HG03066 (cell line): ENCODE results near the gene ARID4B.
"Not testable (repeated sequence)": the region's sequence is repeated elsewhere in the genome, so short reads cannot be mapped to it uniquely, and the experiment has no call there.

Experiments
- ATAC-seq: cut with Tn5 transposase; IDR thresholded peaks from one replicate; pipeline ENCODE4 v1.9.1; 2021; ENCODE audit warnings: low read depth; ENCODE audit not compliant: unreplicated experiment

ARID4B gene, protein sequence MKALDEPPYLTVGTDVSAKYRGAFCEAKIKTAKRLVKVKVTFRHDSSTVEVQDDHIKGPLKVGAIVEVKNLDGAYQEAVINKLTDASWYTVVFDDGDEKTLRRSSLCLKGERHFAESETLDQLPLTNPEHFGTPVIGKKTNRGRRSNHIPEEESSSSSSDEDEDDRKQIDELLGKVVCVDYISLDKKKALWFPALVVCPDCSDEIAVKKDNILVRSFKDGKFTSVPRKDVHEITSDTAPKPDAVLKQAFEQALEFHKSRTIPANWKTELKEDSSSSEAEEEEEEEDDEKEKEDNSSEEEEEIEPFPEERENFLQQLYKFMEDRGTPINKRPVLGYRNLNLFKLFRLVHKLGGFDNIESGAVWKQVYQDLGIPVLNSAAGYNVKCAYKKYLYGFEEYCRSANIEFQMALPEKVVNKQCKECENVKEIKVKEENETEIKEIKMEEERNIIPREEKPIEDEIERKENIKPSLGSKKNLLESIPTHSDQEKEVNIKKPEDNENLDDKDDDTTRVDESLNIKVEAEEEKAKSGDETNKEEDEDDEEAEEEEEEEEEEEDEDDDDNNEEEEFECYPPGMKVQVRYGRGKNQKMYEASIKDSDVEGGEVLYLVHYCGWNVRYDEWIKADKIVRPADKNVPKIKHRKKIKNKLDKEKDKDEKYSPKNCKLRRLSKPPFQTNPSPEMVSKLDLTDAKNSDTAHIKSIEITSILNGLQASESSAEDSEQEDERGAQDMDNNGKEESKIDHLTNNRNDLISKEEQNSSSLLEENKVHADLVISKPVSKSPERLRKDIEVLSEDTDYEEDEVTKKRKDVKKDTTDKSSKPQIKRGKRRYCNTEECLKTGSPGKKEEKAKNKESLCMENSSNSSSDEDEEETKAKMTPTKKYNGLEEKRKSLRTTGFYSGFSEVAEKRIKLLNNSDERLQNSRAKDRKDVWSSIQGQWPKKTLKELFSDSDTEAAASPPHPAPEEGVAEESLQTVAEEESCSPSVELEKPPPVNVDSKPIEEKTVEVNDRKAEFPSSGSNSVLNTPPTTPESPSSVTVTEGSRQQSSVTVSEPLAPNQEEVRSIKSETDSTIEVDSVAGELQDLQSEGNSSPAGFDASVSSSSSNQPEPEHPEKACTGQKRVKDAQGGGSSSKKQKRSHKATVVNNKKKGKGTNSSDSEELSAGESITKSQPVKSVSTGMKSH (N-terminal part only)

DNA sequence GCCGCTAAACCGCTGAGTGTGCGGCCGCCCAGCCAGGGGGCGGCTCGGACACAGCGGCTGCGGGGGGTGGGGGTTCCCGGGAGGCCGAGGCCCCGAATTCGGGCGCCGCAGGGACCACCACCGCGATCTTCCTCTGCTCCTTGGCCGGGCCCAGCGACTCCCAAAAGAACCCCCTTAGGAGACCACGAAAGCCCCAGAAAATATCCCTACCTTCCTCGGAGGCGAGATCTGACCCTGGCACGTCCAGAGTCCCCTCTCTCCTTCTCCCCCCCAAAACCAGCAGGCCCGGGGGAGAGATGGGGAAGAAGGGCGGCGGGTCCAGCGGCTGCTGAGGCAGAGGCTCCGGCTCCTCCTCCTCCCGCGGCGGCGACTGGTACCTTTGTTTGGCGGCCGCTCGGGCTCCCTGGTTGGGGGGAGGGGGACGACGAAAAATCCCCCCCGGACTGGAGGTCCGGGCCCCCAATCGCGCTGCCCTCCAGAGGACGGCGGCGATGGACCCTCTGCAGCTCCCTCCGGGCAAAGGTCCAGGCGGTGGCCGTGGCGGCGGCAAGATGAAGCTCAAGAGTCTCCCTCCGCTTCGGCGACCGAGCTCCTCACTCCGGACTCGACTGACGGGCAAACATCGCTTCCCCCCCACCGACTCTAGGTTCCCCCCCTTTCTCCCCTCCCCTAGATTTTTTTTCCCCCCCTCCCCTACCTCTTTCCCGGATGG, at the start of gene ARID4B:
ARID4B (minus strand) TSS at position 621 of the 712 bp plus-strand sequence. CDS start 1,260 bp downstream, outside the sequence.
- peak; percentile 7 for ATAC-seq

GRCh38 chr1:235375919-235376605, 48.1 kb upstream of the ARID4B start:
- no peak for ATAC-seq

DNA sequence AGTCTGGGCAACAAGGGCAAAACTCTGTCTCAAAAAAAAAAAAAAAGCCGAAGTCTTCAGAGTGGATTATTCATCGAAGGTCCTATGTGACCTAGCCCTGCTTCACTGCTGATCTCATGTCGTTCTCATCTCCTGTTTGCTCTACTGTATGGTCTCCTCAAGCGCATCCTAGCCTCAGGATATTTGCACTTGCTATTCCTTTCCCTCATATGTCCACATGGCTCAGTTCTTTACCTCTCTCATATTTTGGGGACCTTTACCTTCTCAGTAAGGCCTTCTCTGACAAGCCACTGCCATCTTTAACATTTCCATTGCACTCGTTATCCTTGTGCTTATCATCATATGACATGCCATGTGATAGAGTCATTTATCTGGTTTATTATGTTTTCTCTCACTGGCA, 41.8 kb upstream of the ARID4B start:
- ATAC-seq = no peak

- no peak for ATAC-seq
Observed at GRCh38 chr1:235368428-235368827, 40.4 kb upstream of the ARID4B start.

DNA sequence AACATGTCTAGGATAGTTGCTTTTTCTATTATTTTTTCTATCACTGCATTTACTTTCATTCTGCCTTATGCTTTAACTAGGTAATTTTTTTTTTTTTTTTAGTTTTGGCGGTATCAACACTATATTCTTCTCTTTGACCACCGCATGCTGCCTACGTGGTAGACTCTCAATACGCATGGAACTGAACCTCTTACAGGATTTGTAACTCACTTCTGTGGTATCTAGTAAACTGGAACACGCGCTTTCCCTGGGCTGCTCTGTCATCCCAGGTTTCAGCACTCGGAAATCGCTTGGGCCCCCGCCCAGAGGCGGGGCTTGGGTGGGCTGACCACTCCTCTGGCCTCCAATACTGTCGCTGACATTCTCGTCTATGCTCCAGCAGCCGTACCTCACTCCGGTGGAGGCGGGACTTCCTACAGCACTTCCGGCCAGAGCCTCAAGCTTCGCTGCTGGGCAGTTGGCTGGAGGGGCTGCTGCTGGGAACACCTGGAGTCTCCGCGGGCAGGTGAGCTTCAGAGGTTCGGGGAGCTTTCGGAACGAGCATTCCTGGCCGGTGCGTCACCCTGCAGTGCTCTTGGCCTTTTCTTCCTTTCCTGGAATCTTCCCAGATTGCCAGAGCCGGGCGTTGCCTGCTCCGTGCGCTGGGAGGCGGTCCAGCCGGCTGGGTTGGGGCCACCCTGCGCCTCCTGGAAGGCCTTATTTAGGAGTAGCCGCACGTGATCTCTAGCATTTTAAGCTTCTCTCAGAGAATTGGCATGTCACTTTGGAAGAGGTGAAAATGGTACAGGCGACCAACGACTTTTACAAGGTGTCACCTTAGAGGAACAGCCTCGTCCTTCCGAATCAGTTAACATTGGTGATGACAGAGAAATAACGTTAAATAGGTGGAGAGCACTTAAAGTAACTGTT, 39.3 kb upstream of the ARID4B start, which contains the start of gene TBCE:
TBCE (plus strand) TSS at position 428 of the 909 bp plus-strand sequence. CDS start 12,623 bp downstream, outside the sequence.
- ATAC-seq = peak; percentile 100

GRCh38 chr1:235366286-235366685, 38.3 kb upstream of the ARID4B start:
- no peak for ATAC-seq

GRCh38 chr1:235364189-235364588, 36.2 kb upstream of the ARID4B start:
- not testable (repeated sequence) for ATAC-seq

GRCh38 chr1:235358899-235359298, 30.9 kb upstream of the ARID4B start:
- no peak for ATAC-seq

GRCh38 chr1:235357485-235358373, 29.8 kb upstream of the ARID4B start:
- no peak for ATAC-seq

GRCh38 chr1:235351898-235352297, 23.9 kb upstream of the ARID4B start:
- no peak for ATAC-seq

- ATAC-seq = no peak
Observed at GRCh38 chr1:235351441-235351840, 23.5 kb upstream of the ARID4B start.

- ATAC-seq = no peak
Observed at GRCh38 chr1:235343726-235344125, 15.7 kb upstream of the ARID4B start.

GRCh38 chr1:235342471-235342870, 14.5 kb upstream of the ARID4B start:
- ATAC-seq = no peak

DNA sequence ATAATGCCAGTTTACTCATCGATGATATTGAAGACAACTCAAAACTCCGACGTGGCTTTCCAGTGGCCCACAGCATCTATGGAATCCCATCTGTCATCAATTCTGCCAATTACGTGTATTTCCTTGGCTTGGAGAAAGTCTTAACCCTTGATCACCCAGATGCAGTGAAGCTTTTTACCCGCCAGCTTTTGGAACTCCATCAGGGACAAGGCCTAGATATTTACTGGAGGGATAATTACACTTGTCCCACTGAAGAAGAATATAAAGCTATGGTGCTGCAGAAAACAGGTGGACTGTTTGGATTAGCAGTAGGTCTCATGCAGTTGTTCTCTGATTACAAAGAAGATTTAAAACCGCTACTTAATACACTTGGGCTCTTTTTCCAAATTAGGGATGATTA, 14.1 kb upstream of the ARID4B start:
- ATAC-seq = no peak

DNA sequence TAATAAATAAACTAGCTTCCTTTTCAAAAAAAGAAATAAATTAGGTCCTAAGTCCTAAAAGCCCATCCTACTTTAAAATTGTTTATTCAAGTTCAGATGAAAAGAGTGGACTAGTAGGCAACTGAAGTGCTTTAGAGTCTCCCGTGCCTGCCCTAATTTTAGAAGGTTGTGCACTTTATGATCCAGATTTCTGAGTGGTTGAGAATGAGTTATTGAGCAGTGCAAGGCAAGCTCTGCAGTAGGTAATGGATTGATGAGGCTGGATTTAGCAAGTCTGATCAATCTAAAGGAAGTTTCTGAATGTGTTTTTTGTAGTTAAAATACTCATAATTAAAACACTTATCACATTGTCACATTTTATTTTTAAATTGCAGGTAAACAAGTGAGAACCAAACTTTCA, 13.4 kb upstream of the ARID4B start:
- ATAC-seq = no peak

DNA sequence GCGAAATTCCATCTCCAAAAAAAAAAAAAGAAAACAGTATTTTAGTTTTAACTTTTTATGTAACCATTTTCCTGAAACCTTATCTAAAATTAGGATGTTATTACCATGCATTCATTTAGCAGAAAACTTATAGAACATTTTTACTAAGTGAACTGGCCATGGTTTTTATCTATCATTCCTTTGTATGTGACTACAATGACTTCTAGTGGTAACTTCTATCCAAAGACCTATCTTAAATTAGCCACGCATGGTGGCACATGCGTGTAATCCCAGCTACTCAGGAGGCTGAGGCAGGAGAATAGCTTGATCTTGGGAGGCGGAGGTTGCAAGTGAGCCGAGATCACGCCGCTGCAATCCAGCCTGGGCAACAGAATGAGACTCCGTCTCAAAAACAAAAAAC, 11.8 kb upstream of the ARID4B start:
- no peak for ATAC-seq

GRCh38 chr1:235336903-235337302, 8.9 kb upstream of the ARID4B start:
- ATAC-seq = no peak

- ATAC-seq = no peak
Observed at GRCh38 chr1:235331401-235331800, 3.4 kb upstream of the ARID4B start.
